GM12892 (cell line): ENCODE measurements around the gene MYBPC1.
A peak's percentile ranks its signal among the peaks of the same experiment; 100 is the strongest.

ENCODE experiments used
- DNase-seq: peaks from one replicate; pipeline ENCODE4 v3.0.0; 2011; ENCODE audit not compliant: insufficient read length
- FAIRE-seq: peaks from 2 replicates; lab custom pipeline; 2011; peaks lifted over from hg19 to GRCh38; lab: Jason Lieb, UNC
- POLR2A ChIP-seq: IDR thresholded peaks from 2 replicates; pipeline ENCODE4 v1.6.1; 2011; ENCODE audit warnings: low read depth, low read length, control low read depth
- POLR2AphosphoS5 ChIP-seq: IDR thresholded peaks from 2 replicates; pipeline ENCODE4 v1.6.1; 2011; ENCODE audit warnings: low read depth, low read length, control low read depth
- TAF1 ChIP-seq: IDR thresholded peaks from 2 replicates; pipeline ENCODE4 v1.6.1; 2011; ENCODE audit warnings: low read depth, mild to moderate bottlenecking, control low read depth, low read length, borderline replicate concordance

MYBPC1 gene

GRCh38 chr12:101607894-101608293 lies 13.1 kb downstream of the MYBPC1 start:
- FAIRE-seq (no peak), DNase-seq (no peak)

DNA sequence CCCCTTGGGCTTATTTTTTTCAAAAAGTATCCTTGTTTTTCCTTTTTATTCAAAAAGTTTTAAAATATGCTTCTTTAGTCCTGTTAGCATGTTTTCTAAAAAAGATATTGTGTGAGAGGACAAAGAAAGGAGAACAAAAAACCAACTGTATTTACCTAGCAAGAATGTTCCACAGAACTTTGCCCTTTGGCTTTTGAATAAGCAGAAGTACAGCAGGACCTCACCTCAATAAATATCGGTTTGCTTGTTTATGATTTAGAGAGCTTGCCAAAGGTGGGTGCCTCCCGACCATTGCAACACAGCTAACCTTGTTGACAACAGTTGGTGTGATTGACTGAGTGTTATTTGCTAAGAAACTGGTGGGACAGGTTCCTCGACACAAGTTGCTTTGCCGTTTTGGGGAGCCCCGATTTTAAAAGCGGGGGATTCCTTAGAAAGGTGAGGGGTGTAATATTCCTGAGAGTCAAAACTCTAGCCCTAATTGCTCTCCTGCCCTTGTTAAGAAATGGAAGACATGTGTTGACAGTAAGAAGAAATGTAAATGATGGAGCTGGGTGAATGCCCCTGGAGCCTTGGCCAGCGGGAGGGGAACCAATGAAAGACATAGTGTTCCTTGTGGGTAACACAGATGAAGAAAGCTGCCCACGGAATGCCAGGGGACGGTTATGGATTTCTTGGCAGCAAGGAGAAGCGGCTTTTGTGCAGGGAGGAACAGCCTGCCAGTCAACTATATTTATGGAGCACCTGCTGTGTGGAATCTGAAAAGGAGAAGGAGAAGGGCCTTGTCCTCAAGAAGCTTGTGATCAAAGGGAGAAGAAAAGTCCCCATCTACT lies 13.7 kb downstream of the MYBPC1 start:
- FAIRE-seq (no peak), DNase-seq (no peak)
- TF ChIP-seq POLR2AphosphoS5 (no peak), TAF1 (no peak), POLR2A (no peak)

More at GRCh38 chr12:101607894-101608293, 13.1 kb downstream of the MYBPC1 start:
- TF ChIP-seq POLR2AphosphoS5: no peak
- no peak for TF ChIP-seq TAF1
- no peak for TF ChIP-seq POLR2A

DNA sequence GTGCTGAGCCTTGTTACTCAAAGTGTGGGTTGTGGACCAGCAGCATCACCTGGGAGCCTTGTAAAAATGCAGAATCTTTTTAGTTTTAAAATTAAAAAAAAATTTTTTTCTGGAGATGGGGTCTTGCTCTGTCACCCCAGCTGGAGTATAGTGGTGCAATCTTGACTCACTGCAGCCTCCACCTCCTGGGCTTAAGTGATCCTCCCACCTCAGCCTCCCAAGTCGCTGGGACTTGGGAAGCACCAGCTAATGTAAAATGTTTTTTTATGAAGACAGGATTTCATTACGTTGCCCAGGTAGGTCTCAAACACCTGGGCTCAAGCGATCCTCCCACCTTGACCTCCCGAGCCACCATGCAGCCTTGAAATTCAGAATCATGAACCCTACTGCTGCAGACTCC lies 14.4 kb downstream of the MYBPC1 start:
- TF ChIP-seq TAF1 (no peak), POLR2AphosphoS5 (no peak), POLR2A (no peak)
- DNase-seq (no peak), FAIRE-seq (no peak)

DNA sequence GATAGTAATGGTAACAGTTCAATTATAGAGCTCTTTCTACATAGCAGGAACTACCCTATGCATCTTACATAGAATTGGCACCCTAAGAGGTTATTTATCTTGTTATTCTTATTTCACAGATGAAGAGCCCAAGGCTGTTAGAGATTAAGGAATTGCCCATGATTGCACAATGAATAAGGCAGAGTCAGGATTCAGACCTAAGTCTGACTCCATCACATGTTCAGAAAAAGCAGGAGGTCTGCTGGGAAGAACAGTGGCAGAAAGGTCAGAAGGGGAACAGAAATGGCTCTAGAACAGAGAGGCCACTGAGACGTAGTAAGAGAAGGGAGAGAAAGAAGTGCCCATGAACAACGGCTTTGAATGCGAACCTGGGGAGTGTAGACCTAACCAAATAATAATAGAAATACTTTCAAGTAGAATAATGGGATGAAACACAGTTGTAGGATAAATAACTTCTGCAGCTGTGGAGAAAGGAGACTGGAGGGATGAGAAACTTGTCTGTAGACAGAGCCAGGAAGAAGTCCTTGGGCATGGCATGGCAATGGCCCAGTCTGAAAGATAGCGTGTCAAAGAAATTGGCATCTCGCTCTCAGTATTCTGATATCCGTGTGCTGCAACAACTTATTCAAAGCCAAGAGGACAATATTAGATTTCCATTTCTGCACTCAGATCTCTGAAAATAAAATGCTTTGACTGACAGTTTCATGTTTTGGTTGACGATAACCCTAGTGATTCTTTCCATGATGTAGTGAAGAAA lies 17.6 kb downstream of the MYBPC1 start:
- TF ChIP-seq TAF1 (no peak), POLR2AphosphoS5 (no peak), POLR2A (no peak)
- no peak for DNase-seq
- no peak for FAIRE-seq

GRCh38 chr12:101616027-101616494 lies 21.3 kb downstream of the MYBPC1 start:
- FAIRE-seq (peak; percentile 44), DNase-seq (no peak)
- TF ChIP-seq TAF1 (no peak), POLR2AphosphoS5 (no peak), POLR2A (no peak)

- no peak for FAIRE-seq
- no peak for DNase-seq
- TF ChIP-seq TAF1: no peak
- TF ChIP-seq POLR2A: no peak
- TF ChIP-seq POLR2AphosphoS5: no peak
Measured at GRCh38 chr12:101619026-101619786, 24.4 kb downstream of the MYBPC1 start.

- no peak for FAIRE-seq
- TF ChIP-seq POLR2A (no peak), TAF1 (no peak), POLR2AphosphoS5 (no peak)
- DNase-seq: no peak
Measured at GRCh38 chr12:101619858-101620761, 25.3 kb downstream of the MYBPC1 start.

- DNase-seq: no peak
- TF ChIP-seq POLR2AphosphoS5 (no peak), TAF1 (no peak), POLR2A (no peak)
- no peak for FAIRE-seq
Measured at GRCh38 chr12:101620762-101621133, 26.0 kb downstream of the MYBPC1 start.

GRCh38 chr12:101628676-101629075 lies 33.9 kb downstream of the MYBPC1 start:
- FAIRE-seq: no peak
- no peak for TF ChIP-seq TAF1
- TF ChIP-seq POLR2AphosphoS5: no peak
- TF ChIP-seq POLR2A: no peak

DNA sequence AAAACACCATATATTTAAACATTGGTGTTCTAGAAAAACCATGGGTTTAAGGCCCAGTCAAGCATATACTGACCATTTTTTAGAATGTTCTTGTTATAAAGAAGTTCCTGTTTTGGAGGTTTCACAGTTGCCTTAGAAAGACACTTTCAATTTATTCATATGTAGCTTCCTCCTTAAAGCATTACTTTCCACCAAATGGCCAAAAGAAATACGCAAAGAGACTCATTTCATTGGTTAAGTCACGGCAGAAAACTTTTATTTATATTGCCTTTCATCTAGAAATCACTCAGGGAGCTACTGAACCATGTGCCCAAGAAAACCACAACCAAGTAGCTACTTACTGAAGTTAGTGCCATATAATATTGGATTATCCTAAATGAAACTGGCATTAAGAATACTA lies 40.0 kb downstream of the MYBPC1 start:
- FAIRE-seq: peak; percentile 74
- no peak for TF ChIP-seq POLR2AphosphoS5
- TF ChIP-seq POLR2A: no peak
- TF ChIP-seq TAF1: no peak
- no peak for DNase-seq

More at GRCh38 chr12:101628676-101629075, 33.9 kb downstream of the MYBPC1 start:
- no peak for DNase-seq

DNA sequence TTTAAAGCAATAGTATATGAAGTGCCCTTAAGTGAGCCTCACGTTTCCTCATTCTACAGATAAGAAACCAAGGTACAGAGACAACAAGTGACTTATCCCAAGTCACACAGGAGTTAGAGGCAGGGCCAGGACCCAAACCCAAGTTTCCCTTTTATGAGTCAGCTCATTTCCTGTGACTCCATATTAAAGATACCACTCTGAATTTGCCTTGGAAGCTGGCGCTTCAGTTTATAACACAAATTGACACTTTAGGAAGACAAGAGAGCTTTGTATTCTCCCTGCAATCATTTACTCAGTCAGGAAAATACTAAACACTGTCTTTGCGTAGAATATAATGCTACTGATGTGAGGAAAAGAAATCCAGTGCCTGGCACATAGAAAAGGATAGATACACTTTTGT lies 43.2 kb downstream of the MYBPC1 start:
- TF ChIP-seq POLR2A (no peak), POLR2AphosphoS5 (no peak), TAF1 (no peak)
- FAIRE-seq (peak; percentile 33), DNase-seq (no peak)
